Measurements from ENCODE around the gene PLA2G15.

- TF ChIP-seq, protein P1, sequence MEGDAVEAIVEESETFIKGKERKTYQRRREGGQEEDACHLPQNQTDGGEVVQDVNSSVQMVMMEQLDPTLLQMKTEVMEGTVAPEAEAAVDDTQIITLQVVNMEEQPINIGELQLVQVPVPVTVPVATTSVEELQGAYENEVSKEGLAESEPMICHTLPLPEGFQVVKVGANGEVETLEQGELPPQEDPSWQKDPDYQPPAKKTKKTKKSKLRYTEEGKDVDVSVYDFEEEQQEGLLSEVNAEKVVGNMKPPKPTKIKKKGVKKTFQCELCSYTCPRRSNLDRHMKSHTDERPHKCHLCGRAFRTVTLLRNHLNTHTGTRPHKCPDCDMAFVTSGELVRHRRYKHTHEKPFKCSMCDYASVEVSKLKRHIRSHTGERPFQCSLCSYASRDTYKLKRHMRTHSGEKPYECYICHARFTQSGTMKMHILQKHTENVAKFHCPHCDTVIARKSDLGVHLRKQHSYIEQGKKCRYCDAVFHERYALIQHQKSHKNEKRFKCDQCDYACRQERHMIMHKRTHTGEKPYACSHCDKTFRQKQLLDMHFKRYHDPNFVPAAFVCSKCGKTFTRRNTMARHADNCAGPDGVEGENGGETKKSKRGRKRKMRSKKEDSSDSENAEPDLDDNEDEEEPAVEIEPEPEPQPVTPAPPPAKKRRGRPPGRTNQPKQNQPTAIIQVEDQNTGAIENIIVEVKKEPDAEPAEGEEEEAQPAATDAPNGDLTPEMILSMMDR (IDR thresholded peaks at IDR 0.05): no peak
- TF ChIP-seq POLR2A (IDR thresholded peaks at IDR 0.05): no peak
Measured at GRCh38 chr16:68292425-68292824, 47.3 kb downstream of the PLA2G15 start.

All from adrenal gland (tissue), 5 donors.